A549 (cell line): ENCODE measurements around the gene ITGBL1. TPM values are rescaled to one million over a fixed set of nuclear protein-coding genes. Genes with fewer than 3 reads are reported as not detected.

Experiments used
- ATAC-seq, 2 experiments: fragments of 200-7000 bp in 1 of 2; fragments of >200 bp in 1 of 2; cut with Nextera tagmentation in 1 of 2; cut with Tn5 transposase in 1 of 2; 3 replicates each; pipeline versions ENCODE4 v1.8.0 to v1.9.1; 2018 to 2020; ENCODE audit warnings: mild to moderate bottlenecking in 1 of 2, moderate library complexity in 1 of 2
- CTCF ChIA-PET: fragments of 300-600 bp; sonication (Branson Sonifier 250); formaldehyde crosslinking; extraction: SDS; loops from one replicate; lab custom pipeline; 2021; ENCODE audit warnings: antibody characterized with exemption, inconsistent platforms; lab: Yijun Ruan, JAX
- POLR2A ChIA-PET: fragments of 350-600 bp; formaldehyde crosslinking; extraction: SDS; loops from one replicate; lab custom pipeline; 2021; ENCODE audit warnings: antibody characterized with exemption, inconsistent platforms; lab: Yijun Ruan, JAX
- DNase-seq, 2 experiments: peaks; one replicate each; pipeline versions ENCODE4 v3.0.0 to v3.0.0-alpha.2; 2011 to 2016; ENCODE audit warnings: low read depth in 1 of 2, low spot score in 1 of 2
- FAIRE-seq: peaks from 2 replicates; lab custom pipeline; 2011; peaks lifted over from hg19 to GRCh38; lab: Jason Lieb, UNC
- H3K27ac ChIP-seq, 2 experiments: fragments of >200 bp; sonication (Bioruptor Twin); formaldehyde crosslinking; 3 replicates each; pipeline ENCODE4 v1.5.1; 2016 to 2017
- H3K4me1 ChIP-seq: fragments of >200 bp; sonication (Bioruptor Twin); formaldehyde crosslinking; 3 replicates; pipeline ENCODE4 v1.6.1; 2016
- H3K4me2 ChIP-seq: fragments of >200 bp; sonication (Bioruptor Twin); formaldehyde crosslinking; 3 replicates; pipeline ENCODE4 v1.6.1; 2016
- H3K4me3 ChIP-seq: fragments of >200 bp; sonication (Bioruptor Twin); formaldehyde crosslinking; 3 replicates; pipeline ENCODE4 v1.5.1; 2016
- H3K9me3 ChIP-seq: fragments of >200 bp; sonication (Bioruptor Twin); formaldehyde crosslinking; 3 replicates; pipeline ENCODE4 v1.6.1; 2016
- BCL3 ChIP-seq: fragments of >200 bp; sonication (Bioruptor Twin); formaldehyde crosslinking; IDR thresholded peaks from 3 replicates; pipeline ENCODE4 v1.6.1; 2016
- CBX2 ChIP-seq: fragments of 200-600 bp; sonication (generic); IDR thresholded peaks from 2 replicates; pipeline ENCODE4 v1.6.1; 2016; ENCODE audit warnings: low read depth, mild to moderate bottlenecking, borderline replicate concordance
- CEBPB ChIP-seq, 2 experiments: fragments of >200 bp in 1 of 2; sonication (Bioruptor Twin) in 1 of 2; formaldehyde crosslinking in 1 of 2; IDR thresholded peaks; 2 replicates each; pipeline ENCODE4 v1.6.1; 2012 to 2016
- CHD2 ChIP-seq: fragments of 150-350 bp; IDR thresholded peaks from 2 replicates; pipeline ENCODE4 v1.6.1; 2014; ENCODE audit warnings: low read length; ENCODE audit not compliant: partially characterized antibody
- EHF ChIP-seq: fragments of 250-450 bp; sonication (Bioruptor Pico); IDR thresholded peaks from 2 replicates; pipeline ENCODE4 v1.5.0; 2020; ENCODE audit warnings: mild to moderate bottlenecking
- ELK1 ChIP-seq: fragments of 150-350 bp; IDR thresholded peaks from 2 replicates; pipeline ENCODE4 v1.6.1; 2014; ENCODE audit warnings: low read depth, mild to moderate bottlenecking, low read length
- EP300 ChIP-seq, 2 experiments: fragments of >200 bp; sonication (Bioruptor Twin); formaldehyde crosslinking; IDR thresholded peaks; 2 replicates in 1 of 2; 3 replicates in 1 of 2; pipeline ENCODE4 v1.6.1; 2016 to 2017
- ESRRA ChIP-seq: fragments of 150-350 bp; IDR thresholded peaks from 2 replicates; pipeline ENCODE4 v1.6.1; 2014; ENCODE audit warnings: mild to moderate bottlenecking, low read length, borderline replicate concordance
- FOSB ChIP-seq: fragments of 250-450 bp; sonication (Bioruptor Pico); IDR thresholded peaks from 2 replicates; pipeline ENCODE4 v1.5.0; 2020; ENCODE audit warnings: mild to moderate bottlenecking, moderate library complexity
- FOSL2 ChIP-seq, 2 experiments: fragments of 450-650 bp in 1 of 2; fragments of >200 bp in 1 of 2; sonication (Bioruptor Twin) in 1 of 2; formaldehyde crosslinking; IDR thresholded peaks; 2 replicates each; pipeline versions ENCODE4 v1.5.0 to v1.6.1; 2016 to 2020; ENCODE audit warnings: mild to moderate bottlenecking in 1 of 2, moderate library complexity in 1 of 2
- GATA3 ChIP-seq: IDR thresholded peaks from 2 replicates; pipeline ENCODE4 v1.6.1; 2012; ENCODE audit warnings: borderline replicate concordance
- HDAC2 ChIP-seq: fragments of 200-600 bp; sonication (generic); IDR thresholded peaks from 2 replicates; pipeline ENCODE4 v1.6.1; 2016
- HEYL ChIP-seq: fragments of 250-450 bp; sonication (Bioruptor Pico); IDR thresholded peaks from 2 replicates; pipeline ENCODE4 v1.8.0; 2021; ENCODE audit warnings: mild to moderate bottlenecking, moderate library complexity
- HOXB13 ChIP-seq: fragments of 250-450 bp; sonication (Bioruptor Pico); IDR thresholded peaks from 2 replicates; pipeline ENCODE4 v1.5.0; 2020; ENCODE audit warnings: low read depth, mild to moderate bottlenecking, moderate library complexity
- JUNB ChIP-seq: fragments of >200 bp; sonication (Bioruptor Twin); formaldehyde crosslinking; IDR thresholded peaks from 2 replicates; pipeline ENCODE4 v1.6.1; 2016
- KDM1A ChIP-seq: fragments of 200-600 bp; sonication (generic); IDR thresholded peaks from 2 replicates; pipeline ENCODE4 v1.6.1; 2016; ENCODE audit warnings: low read depth, mild to moderate bottlenecking
- NFE2L2 ChIP-seq: fragments of 150-350 bp; conservative IDR thresholded peaks from 2 replicates; pipeline ENCODE4 v1.6.1; 2014; ENCODE audit warnings: low read length
- NR3C1 ChIP-seq: fragments of >200 bp; sonication (Bioruptor Twin); formaldehyde crosslinking; IDR thresholded peaks from 3 replicates; pipeline ENCODE4 v1.6.1; 2017
- POLR2A ChIP-seq: IDR thresholded peaks from 2 replicates; pipeline ENCODE4 v1.6.1; 2012; ENCODE audit warnings: mild to moderate bottlenecking, low read length
- RCOR1 ChIP-seq: fragments of 150-350 bp; IDR thresholded peaks from 2 replicates; pipeline ENCODE4 v1.6.1; 2014; ENCODE audit warnings: antibody characterized with exemption, low read length, low read depth
- SMC3 ChIP-seq: fragments of >200 bp; sonication (Bioruptor Twin); formaldehyde crosslinking; IDR thresholded peaks from 3 replicates; pipeline ENCODE4 v1.6.1; 2018; ENCODE audit warnings: inconsistent platforms
- TP53 ChIP-seq: fragments of 250-450 bp; sonication (Bioruptor Pico); IDR thresholded peaks from 2 replicates; pipeline ENCODE4 v1.5.0; 2021; ENCODE audit warnings: mild to moderate bottlenecking, moderate library complexity
- ZFP36 ChIP-seq: fragments of 450-650 bp; IDR thresholded peaks from 2 replicates; pipeline ENCODE4 v1.6.1; 2014; ENCODE audit warnings: borderline replicate concordance; ENCODE audit not compliant: partially characterized antibody
- WGBS: methylation state at CpG from one replicate; pipeline ENCODE4 v1.1.6; 2017; ENCODE audit errors: missing lambda C conversion rate; 5-methylcytosine and 5-hydroxymethylcytosine counted together
- polyA plus RNA-seq, 4 experiments: library from polyadenylated mRNA; depleted of rRNA in 3 of 4; stranded (reverse); fragments of >200 nt; fragmentation: RNase III in 1 of 4; extraction: RNeasy Plus Mini Kit Qiagen cat#74134 plus additional on column Dnase treatment in 1 of 4; gene quantifications; 2 replicates in 3 of 4; 3 replicates in 1 of 4; pipeline ENCODE4 v1.2.3, GENCODE V29; 2011 to 2017

ITGBL1 gene
- polyA plus RNA-seq, 2 of the 4 experiments (the other 2 are of a cell fraction), result 0.40 to 1.3 TPM

GRCh38 chr13:101728615-101729014, 276.1 kb downstream of the ITGBL1 start:
- no peak for DNase-seq
- no peak overlapping the region for H3K4me2 ChIP-seq
- H3K4me1 ChIP-seq, result no peaks in the 10 kb centered on the region
- ChIA-PET CTCF (no interaction called here), POLR2A (no interaction called here)
- FAIRE-seq, result no peak
- no peak for TF ChIP-seq BCL3
- no peak for TF ChIP-seq CEBPB (IDR thresholded peaks at IDR 0.05)
- TF ChIP-seq CBX2, result no peak
- no peak for TF ChIP-seq FOSL2 (IDR thresholded peaks at IDR 0.05)
- no peak for TF ChIP-seq FOSL2 (CRISPR knock-in tag; IDR thresholded peaks at IDR 0.05)
- no peak for TF ChIP-seq NR3C1
- TF ChIP-seq FOSB (CRISPR knock-in tag), result no peak
- no peak for TF ChIP-seq TP53
- no peak for TF ChIP-seq CHD2
- TF ChIP-seq EHF (CRISPR knock-in tag), result no peak
- no peak for TF ChIP-seq KDM1A
- TF ChIP-seq HDAC2, result no peak
- no peak for TF ChIP-seq JUNB
- TF ChIP-seq HEYL (CRISPR knock-in tag), result no peak
- TF ChIP-seq SMC3, result no peak
- WGBS, result 72% methylated on average over 2 of the region's 3 CpGs
- H3K4me3 ChIP-seq, result no peak overlapping the region
- H3K9me3 ChIP-seq, result no peaks in the 10 kb centered on the region
- no peak overlapping the region for H3K27ac ChIP-seq
- ATAC-seq, result no peak

GRCh38 chr13:101730420-101731000, 278.0 kb downstream of the ITGBL1 start:
- DNase-seq, result no peak
- Histone ChIP-seq H3K4me1 (no peaks in the 10 kb centered on the region), H3K4me3 (no peak overlapping the region), H3K27ac (no peak overlapping the region), H3K9me3 (no peaks in the 10 kb centered on the region), H3K4me2 (no peak overlapping the region)
- no peak for FAIRE-seq
- WGBS, result 73% methylated on average over 3 of the region's 3 CpGs
- ChIA-PET CTCF (no interaction called here), POLR2A (no interaction called here)
- TF ChIP-seq CBX2 (no peak), CHD2 (no peak), NFE2L2 (no peak), RCOR1 (no peak), HOXB13 (CRISPR knock-in tag) (no peak), ESRRA (no peak), POLR2A (no peak), ZFP36 (no peak), ELK1 (no peak), GATA3 (no peak), EP300 (IDR thresholded peaks at IDR 0.05) (no peak)
- ATAC-seq, result no peak

- no peak for ATAC-seq
- ChIA-PET POLR2A (no interaction called here), CTCF (no interaction called here)
Measured at GRCh38 chr13:101736566-101736965, 284.1 kb downstream of the ITGBL1 start.

More at GRCh38 chr13:101736566-101736965, 284.1 kb downstream of the ITGBL1 start:
- Histone ChIP-seq H3K9me3 (no peaks in the 10 kb centered on the region), H3K4me3 (no peak overlapping the region), H3K4me1 (peaks cover 11% of the 10 kb centered on the region; the same call in 1 of the 3 replicates), H3K4me2 (no peak overlapping the region), H3K27ac (no peak overlapping the region)
- 64% methylated on average over 3 of the region's 3 CpGs for WGBS
- FAIRE-seq (no peak), DNase-seq (no peak)
- TF ChIP-seq HEYL (CRISPR knock-in tag), result no peak
